NB4 (cell line): ENCODE results near the gene DTWD1.
A peak's percentile ranks its signal among the peaks of the same experiment; 100 is the strongest.

Experiments used
- DNase-seq: peaks from one replicate; pipeline ENCODE4 v3.0.0; 2010; ENCODE audit warnings: low read depth
- H3K4me3 ChIP-seq: one replicate; pipeline ENCODE4 v1.5.1; 2011; ENCODE audit warnings: mild to moderate bottlenecking, low read depth, low read length, moderate library complexity
- CTCF ChIP-seq: IDR thresholded peaks from one replicate; pipeline ENCODE4 v1.5.1; 2012; ENCODE audit warnings: low read depth, low read length
- MYC ChIP-seq: IDR thresholded peaks from 2 replicates; pipeline ENCODE4 v1.6.1; 2011; ENCODE audit warnings: low read depth, low read length
- POLR2A ChIP-seq: IDR thresholded peaks from 2 replicates; pipeline ENCODE4 v1.6.1; 2011; ENCODE audit warnings: mild to moderate bottlenecking; ENCODE audit not compliant: insufficient read length; ENCODE audit errors: extremely low read depth
- TF ChIP-seq, protein P1 (sequence below): IDR thresholded peaks from 2 replicates; pipeline ENCODE4 v1.6.1; 2011; ENCODE audit warnings: low read depth, low read length

DTWD1 gene

DNA sequence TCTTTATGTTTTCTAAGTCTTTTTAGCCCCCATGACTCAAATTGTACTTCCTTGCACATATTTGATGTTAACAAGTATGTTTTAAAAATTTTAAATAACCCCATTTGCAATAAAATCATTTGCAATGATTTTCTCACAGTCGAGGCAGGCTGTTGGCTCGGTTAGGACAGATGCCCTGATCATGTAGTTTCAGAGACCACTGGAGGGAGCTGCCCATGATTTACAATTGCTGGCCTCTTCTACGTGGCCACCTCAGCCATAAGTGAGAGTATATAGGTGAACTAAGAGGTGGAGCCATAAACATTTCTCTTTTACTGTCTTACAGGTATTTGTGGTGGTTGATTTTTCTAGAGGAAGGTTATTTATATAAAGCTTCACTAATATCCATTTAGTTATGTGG lies 1.7 kb downstream of the DTWD1 start:
- peak overlapping the region; percentile 87 for H3K4me3 ChIP-seq
- DNase-seq, result peak; percentile 19
- TF ChIP-seq MYC, result no peak
- no peak for TF ChIP-seq CTCF
- no peak for TF ChIP-seq POLR2A
- TF ChIP-seq, protein P1, sequence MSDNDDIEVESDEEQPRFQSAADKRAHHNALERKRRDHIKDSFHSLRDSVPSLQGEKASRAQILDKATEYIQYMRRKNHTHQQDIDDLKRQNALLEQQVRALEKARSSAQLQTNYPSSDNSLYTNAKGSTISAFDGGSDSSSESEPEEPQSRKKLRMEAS, result no peak

- no peak overlapping the region for H3K4me3 ChIP-seq
- no peak for DNase-seq
- TF ChIP-seq POLR2A, result no peak
- no peak for TF ChIP-seq MYC
- TF ChIP-seq, protein P1, result no peak
- TF ChIP-seq CTCF, result no peak
Observed at GRCh38 chr15:49624056-49624455, 3.2 kb downstream of the DTWD1 start.

GRCh38 chr15:49625460-49626036 lies 4.7 kb downstream of the DTWD1 start:
- no peak for TF ChIP-seq POLR2A
- no peak for DNase-seq
- no peak overlapping the region for H3K4me3 ChIP-seq

GRCh38 chr15:49627407-49627877 lies 6.6 kb downstream of the DTWD1 start:
- no peak for TF ChIP-seq POLR2A
- TF ChIP-seq MYC, result no peak
- no peak for TF ChIP-seq CTCF
- TF ChIP-seq, protein P1, result no peak
- DNase-seq, result no peak
- H3K4me3 ChIP-seq, result no peak overlapping the region

DNA sequence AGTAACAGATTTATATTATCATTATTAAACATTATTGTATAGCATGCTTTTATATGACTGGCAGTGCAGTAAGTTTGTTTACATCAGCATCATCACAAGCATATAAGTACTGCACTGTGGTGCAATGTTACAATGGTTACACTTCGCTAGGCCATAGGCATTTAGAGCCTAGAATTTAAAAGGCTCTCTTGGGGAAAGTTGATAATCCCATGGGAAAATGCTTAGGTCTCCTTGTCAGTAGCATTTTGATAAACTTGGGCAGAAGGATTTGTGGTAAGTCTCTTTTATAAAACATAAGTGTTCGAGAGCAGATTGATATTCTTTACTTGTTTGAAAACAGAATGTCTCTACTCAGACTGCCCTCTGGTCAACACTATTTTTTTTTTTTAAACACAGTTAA lies 7.5 kb downstream of the DTWD1 start:
- H3K4me3 ChIP-seq, result no peak overlapping the region
- no peak for DNase-seq
- TF ChIP-seq CTCF (no peak), POLR2A (no peak), MYC (no peak)
- TF ChIP-seq, protein P1, result no peak

DNA sequence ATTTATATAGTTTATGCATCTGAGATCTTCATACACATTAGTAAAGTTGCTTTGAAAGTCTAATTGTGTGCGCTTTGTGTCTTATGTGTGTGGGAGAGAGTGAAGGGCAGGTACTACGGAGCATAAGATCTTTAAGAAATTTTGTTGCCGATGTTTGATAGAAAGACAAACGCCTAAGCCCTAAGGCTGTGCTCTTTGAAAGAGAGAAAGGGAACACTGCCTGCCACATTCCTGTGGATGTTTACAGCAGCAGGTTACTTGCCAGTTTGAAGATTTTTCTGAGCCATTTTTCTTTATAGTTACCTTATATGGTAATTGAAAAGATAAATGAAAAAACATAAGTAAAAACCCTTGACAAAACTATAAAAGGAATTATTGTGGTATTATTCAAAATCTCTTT lies 17.0 kb downstream of the DTWD1 start:
- TF ChIP-seq, protein P1, result no peak
- no peak for TF ChIP-seq CTCF
- TF ChIP-seq POLR2A, result no peak
- no peak for TF ChIP-seq MYC
- H3K4me3 ChIP-seq, result no peak overlapping the region
- DNase-seq, result no peak
